Measurements from ENCODE around the gene ACSF2.
"Not testable (repeated sequence)": the region's sequence is repeated elsewhere in the genome, so short reads cannot be mapped to it uniquely, and the experiment has no call there.

GRCh38 chr17:50419577-50419976, 6.4 kb upstream of the ACSF2 start:
- TF ChIP-seq POLR2AphosphoS5 (IDR thresholded peaks at IDR 0.05; ENCODE audit: borderline replicate concordance, low read depth, low read length); EZH2 (IDR thresholded peaks at IDR 0.05): not testable (repeated sequence)

All from SK-N-MC (cell line).